PC-3 (cell line): ENCODE results near the gene UNC5C. TPM values are rescaled to one million over a fixed set of nuclear protein-coding genes. Genes with fewer than 3 reads are reported as not detected.

Source experiments
- ATAC-seq: fragments of 200-7000 bp; cut with Tn5 transposase; 2 replicates; pipeline ENCODE4 v1.9.1; 2020; ENCODE audit warnings: mild to moderate bottlenecking, moderate library complexity
- BruUV-seq: library from RNA; stranded (reverse); fragments of 400-500 nt; replicated peaks from 2 replicates; lab custom pipeline; 2021; lab: Mats Ljungman, UMichigan
- CTCF ChIA-PET: fragments of 300-600 bp; sonication (Branson Sonifier 250); formaldehyde crosslinking; loops from one replicate; lab custom pipeline; 2022; ENCODE audit warnings: antibody characterized with exemption; lab: Charles Lee
- POLR2A ChIA-PET: fragments of 300-600 bp; sonication (Branson Sonifier 250); formaldehyde crosslinking; loops from one replicate; lab custom pipeline; 2022; ENCODE audit warnings: antibody characterized with exemption; ENCODE audit not compliant: unreplicated experiment; lab: Charles Lee
- DNase-seq: peaks from one replicate; pipeline ENCODE4 v3.0.0-alpha.2; 2015
- H2AFZ ChIP-seq: fragments of 300-600 bp; sonication (generic); 2 replicates; pipeline ENCODE4 v1.6.0; 2016; ENCODE audit warnings: antibody characterized with exemption, low read length
- H3F3A ChIP-seq: fragments of 300-600 bp; sonication (generic); one replicate; pipeline ENCODE4 v1.6.0; 2017; ENCODE audit warnings: antibody characterized with exemption, low read length, control low read depth, mild to moderate bottlenecking; ENCODE audit not compliant: unreplicated experiment
- H3K27ac ChIP-seq: fragments of 300-600 bp; sonication (generic); 2 replicates; pipeline ENCODE4 v1.5.1; 2016; ENCODE audit warnings: mild to moderate bottlenecking, low read length
- H3K27me3 ChIP-seq: fragments of 300-600 bp; sonication (generic); 2 replicates; pipeline ENCODE4 v1.6.1; 2016; ENCODE audit warnings: low read length, mixed read lengths
- H3K36me3 ChIP-seq: fragments of 300-600 bp; sonication (generic); 2 replicates; pipeline ENCODE4 v1.6.1; 2016; ENCODE audit warnings: low read depth, mixed run types, low read length, mixed read lengths
- H3K4me1 ChIP-seq: fragments of 300-600 bp; sonication (generic); 2 replicates; pipeline ENCODE4 v1.5.1; 2016; ENCODE audit warnings: low read length; ENCODE audit not compliant: insufficient read depth
- H3K4me2 ChIP-seq: fragments of 300-600 bp; sonication (generic); 2 replicates; pipeline ENCODE4 v1.6.0; 2016; ENCODE audit warnings: low read length
- H3K4me3 ChIP-seq: fragments of 300-600 bp; sonication (generic); 2 replicates; pipeline ENCODE4 v1.5.1; 2016; ENCODE audit warnings: mild to moderate bottlenecking, low read length, mixed read lengths
- H3K79me2 ChIP-seq: fragments of 300-600 bp; sonication (generic); 2 replicates; pipeline ENCODE4 v1.6.1; 2017; ENCODE audit warnings: low read length, mixed read lengths
- H3K9ac ChIP-seq: fragments of 300-600 bp; sonication (generic); 2 replicates; pipeline ENCODE4 v1.6.0; 2016; ENCODE audit warnings: mild to moderate bottlenecking, low read length
- H3K9me2 ChIP-seq: fragments of 300-600 bp; sonication (generic); replicated peaks from 2 replicates; pipeline ENCODE4 v1.6.1; 2016; ENCODE audit warnings: mixed run types, low read length, mixed read lengths
- H3K9me3 ChIP-seq: fragments of 300-600 bp; sonication (generic); 2 replicates; pipeline ENCODE4 v1.6.1; 2016; ENCODE audit warnings: low read length, mixed read lengths
- H4K20me1 ChIP-seq: fragments of 300-600 bp; sonication (generic); 2 replicates; pipeline ENCODE4 v1.6.1; 2016; ENCODE audit warnings: low read length, mixed read lengths
- EZH2 ChIP-seq: fragments of 300-600 bp; sonication (generic); IDR thresholded peaks from one replicate; pipeline ENCODE4 v1.6.1; 2017; ENCODE audit warnings: antibody characterized with exemption, mild to moderate bottlenecking, low read length; ENCODE audit not compliant: unreplicated experiment
- EZH2phosphoT487 ChIP-seq: fragments of 300-600 bp; sonication (generic); IDR thresholded peaks from 2 replicates; pipeline ENCODE4 v1.6.1; 2018; ENCODE audit warnings: mild to moderate bottlenecking, antibody characterized with exemption, low read length, borderline replicate concordance
- intact Hi-C: fragments of 100-400 bp; cut with micrococcal nuclease; formaldehyde crosslinking; loops from 2 replicates; pipeline ENCODE4 v1.9.0; 2023
- total RNA-seq: library from RNA; depleted of rRNA; stranded (reverse); fragments of >200 nt; gene quantifications from 2 replicates; pipeline ENCODE4 v1.2.3, GENCODE V29; 2014
- TF ChIP-seq, protein P1 (sequence below): fragments of 300-600 bp; sonication (generic); conservative IDR thresholded peaks from 2 replicates; pipeline ENCODE4 v1.5.1; 2017; ENCODE audit warnings: antibody characterized with exemption, low read depth, mild to moderate bottlenecking, low read length

UNC5C gene
- total RNA-seq, 1 experiment from 2014 or later, result not detected

DNA sequence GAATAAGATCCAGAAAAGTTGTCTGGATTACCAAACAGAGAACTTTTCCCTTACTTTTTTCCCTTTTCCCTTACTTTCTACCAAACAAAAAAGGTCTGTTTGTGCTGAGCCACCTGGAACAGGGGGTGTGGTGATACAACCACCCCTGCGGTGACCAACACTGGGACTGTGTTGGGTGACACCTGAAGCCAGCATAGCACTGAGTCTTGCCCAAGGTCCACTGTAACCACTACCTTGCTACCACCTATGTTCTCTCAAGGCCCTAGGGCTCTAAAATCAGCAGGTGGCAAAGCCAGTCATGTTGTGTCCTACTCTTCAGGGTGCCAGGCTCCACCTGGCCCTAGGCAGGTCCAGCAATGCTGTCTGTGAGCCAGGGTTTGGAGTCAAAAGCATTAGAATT lies 22.8 kb upstream of the UNC5C start:
- no peak overlapping the region for H3K4me3 ChIP-seq
- no peaks in the 10 kb centered on the region for H3K79me2 ChIP-seq
- no peaks in the 10 kb centered on the region for H3K36me3 ChIP-seq
- ChIA-PET CTCF (no interaction called here), POLR2A (no interaction called here)
- no peaks in the 10 kb centered on the region for H3F3A ChIP-seq
- no peak overlapping the region for H3K9ac ChIP-seq
- DNase-seq, result no peak
- H3K4me1 ChIP-seq, result peaks cover 7% of the 10 kb centered on the region; the same call in 1 of the 2 replicates
- H3K27ac ChIP-seq, result no peak overlapping the region
- intact Hi-C loops, result no loop called here
- TF ChIP-seq, protein P1, sequence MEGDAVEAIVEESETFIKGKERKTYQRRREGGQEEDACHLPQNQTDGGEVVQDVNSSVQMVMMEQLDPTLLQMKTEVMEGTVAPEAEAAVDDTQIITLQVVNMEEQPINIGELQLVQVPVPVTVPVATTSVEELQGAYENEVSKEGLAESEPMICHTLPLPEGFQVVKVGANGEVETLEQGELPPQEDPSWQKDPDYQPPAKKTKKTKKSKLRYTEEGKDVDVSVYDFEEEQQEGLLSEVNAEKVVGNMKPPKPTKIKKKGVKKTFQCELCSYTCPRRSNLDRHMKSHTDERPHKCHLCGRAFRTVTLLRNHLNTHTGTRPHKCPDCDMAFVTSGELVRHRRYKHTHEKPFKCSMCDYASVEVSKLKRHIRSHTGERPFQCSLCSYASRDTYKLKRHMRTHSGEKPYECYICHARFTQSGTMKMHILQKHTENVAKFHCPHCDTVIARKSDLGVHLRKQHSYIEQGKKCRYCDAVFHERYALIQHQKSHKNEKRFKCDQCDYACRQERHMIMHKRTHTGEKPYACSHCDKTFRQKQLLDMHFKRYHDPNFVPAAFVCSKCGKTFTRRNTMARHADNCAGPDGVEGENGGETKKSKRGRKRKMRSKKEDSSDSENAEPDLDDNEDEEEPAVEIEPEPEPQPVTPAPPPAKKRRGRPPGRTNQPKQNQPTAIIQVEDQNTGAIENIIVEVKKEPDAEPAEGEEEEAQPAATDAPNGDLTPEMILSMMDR, result no peak
- TF ChIP-seq EZH2 (no peak), EZH2phosphoT487 (no peak)
- no peaks in the 10 kb centered on the region for H4K20me1 ChIP-seq
- no peak for ATAC-seq
- no peaks in the 10 kb centered on the region for H3K9me3 ChIP-seq
- H3K27me3 ChIP-seq, result no peaks in the 10 kb centered on the region
- H3K4me2 ChIP-seq, result no peak overlapping the region
- H2AFZ ChIP-seq, result no peak overlapping the region
- H3K9me2 ChIP-seq, result no peaks in the 10 kb centered on the region
- BruUV-seq, result no TSS peak

DNA sequence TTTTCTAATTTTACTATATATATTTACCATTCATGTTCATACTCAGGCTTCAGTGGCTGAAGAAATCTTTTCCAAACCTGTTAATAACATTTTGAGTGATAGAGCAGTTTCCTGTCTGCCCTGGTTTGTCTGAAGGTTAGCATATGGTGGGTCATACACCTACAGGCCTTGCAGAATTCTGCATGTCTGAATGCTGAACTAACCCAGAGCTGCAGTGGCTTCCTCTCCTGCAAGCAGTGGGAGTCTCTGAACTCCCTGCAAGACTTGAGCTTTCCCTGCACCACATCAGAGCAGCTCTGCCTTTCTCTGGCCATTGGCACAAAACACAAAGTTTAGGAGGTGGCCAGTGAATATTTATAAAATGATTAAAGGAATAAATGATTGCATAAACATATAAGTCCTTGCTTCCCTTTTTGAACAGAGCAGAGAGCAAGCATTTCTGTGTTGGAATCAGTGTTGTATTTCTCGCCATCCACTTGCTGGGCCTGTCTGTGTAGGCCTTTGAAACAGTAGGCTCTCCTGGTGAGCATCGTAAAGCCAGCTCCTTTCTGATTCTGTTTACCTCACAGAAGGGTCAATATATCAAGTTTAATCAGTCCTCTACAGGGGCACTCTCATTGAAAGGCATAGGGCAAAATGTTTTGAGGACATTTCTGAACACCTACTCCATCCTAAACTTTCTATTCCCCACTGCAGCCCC lies 15.0 kb upstream of the UNC5C start:
- no peaks in the 10 kb centered on the region for H3K79me2 ChIP-seq
- H3K27me3 ChIP-seq, result no peaks in the 10 kb centered on the region
- no peak overlapping the region for H3K4me2 ChIP-seq
- no peaks in the 10 kb centered on the region for H4K20me1 ChIP-seq
- H3K9ac ChIP-seq, result no peak overlapping the region
- intact Hi-C loops, result no loop called here
- ChIA-PET POLR2A (no interaction called here), CTCF (interaction anchor here (0.5 kb wide), 1 partner anchor 12 kb away, joined by 3 read pairs; no protein-coding TSS in a partner anchor)
- DNase-seq (no peak), ATAC-seq (no peak)
- H3K4me3 ChIP-seq, result no peak overlapping the region
- H3K27ac ChIP-seq, result no peak overlapping the region
- H3F3A ChIP-seq, result no peaks in the 10 kb centered on the region
- H2AFZ ChIP-seq, result no peak overlapping the region
- BruUV-seq, result no TSS peak
- no peaks in the 10 kb centered on the region for H3K9me2 ChIP-seq
- no peaks in the 10 kb centered on the region for H3K9me3 ChIP-seq
- no peaks in the 10 kb centered on the region for H3K4me1 ChIP-seq
- no peaks in the 10 kb centered on the region for H3K36me3 ChIP-seq
- TF ChIP-seq EZH2 (no peak), EZH2phosphoT487 (no peak)
- TF ChIP-seq, protein P1, result no peak

DNA sequence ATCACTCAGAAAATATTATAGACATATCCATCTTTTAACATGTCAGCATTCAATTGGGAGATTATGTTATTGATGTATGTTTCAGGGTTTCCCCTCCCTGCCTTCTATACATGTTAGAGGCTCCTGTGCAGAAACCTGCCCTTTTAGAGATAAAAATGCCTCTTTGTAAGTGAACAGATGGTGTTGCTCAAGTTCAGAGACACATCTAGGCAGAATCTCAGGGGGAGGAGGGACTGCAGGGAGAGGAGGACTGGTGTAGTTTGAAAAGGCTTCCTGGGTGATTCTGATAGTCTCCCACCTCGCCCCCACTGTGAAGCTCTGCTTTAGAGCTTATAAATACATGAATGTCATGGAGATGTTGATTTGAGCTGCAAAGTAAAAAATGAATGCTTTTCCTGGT lies 12.0 kb upstream of the UNC5C start:
- no peak for ATAC-seq
- intact Hi-C loops, result no loop called here
- Histone ChIP-seq H4K20me1 (no peaks in the 10 kb centered on the region), H3K4me2 (no peak overlapping the region), H3K9me2 (no peaks in the 10 kb centered on the region), H3K79me2 (no peaks in the 10 kb centered on the region), H3K4me1 (no peaks in the 10 kb centered on the region), H3K4me3 (no peak overlapping the region), H3K36me3 (no peaks in the 10 kb centered on the region), H3K27ac (no peak overlapping the region), H3K9me3 (no peaks in the 10 kb centered on the region), H3F3A (no peaks in the 10 kb centered on the region), H3K9ac (no peak overlapping the region), H2AFZ (no peak overlapping the region), H3K27me3 (no peaks in the 10 kb centered on the region)
- no peak for DNase-seq
- CTCF ChIA-PET, result no interaction called here
- TF ChIP-seq, protein P1, result no peak
- no peak for TF ChIP-seq EZH2
- TF ChIP-seq EZH2phosphoT487, result no peak
- BruUV-seq, result no TSS peak
- POLR2A ChIA-PET, result no interaction called here
